Endothelial cell of umbilical vein (primary cell): ENCODE measurements around the gene MTG1. TPM values are rescaled to one million over a fixed set of nuclear protein-coding genes. Genes with fewer than 3 reads are reported as not detected.

Experiments used
- BruUV-seq: library from RNA; stranded (reverse); fragments of 400-500 nt; replicated peaks from 2 replicates; lab custom pipeline; 2021; lab: Mats Ljungman, UMichigan
- CTCF ChIA-PET: fragments of 300-600, 350-600 bp; sonication (Branson Sonifier 250); formaldehyde crosslinking; loops from one replicate; lab custom pipeline; 2021; ENCODE audit warnings: antibody characterized with exemption, inconsistent platforms; lab: Charles Lee
- POLR2A ChIA-PET: fragments of 300-600, 350-600 bp; sonication (Branson Sonifier 250); formaldehyde crosslinking; loops from one replicate; lab custom pipeline; 2021; ENCODE audit warnings: antibody characterized with exemption, inconsistent platforms; lab: Charles Lee
- DNase-seq: peaks from one replicate; pipeline ENCODE4 v3.0.0-alpha.2; 2011; ENCODE audit warnings: low read depth, low spot score
- FAIRE-seq: peaks from 2 replicates; lab custom pipeline; 2011; peaks lifted over from hg19 to GRCh38; lab: Jason Lieb, UNC
- H2AFZ ChIP-seq: 2 replicates; pipeline ENCODE4 v1.6.0; 2012; ENCODE audit warnings: low read depth, low read length, control low read depth, inconsistent platforms
- H3K27ac ChIP-seq: 2 replicates; pipeline ENCODE4 v1.5.1; 2011; ENCODE audit warnings: low read depth, mild to moderate bottlenecking, control low read depth, low read length, moderate library complexity; ENCODE audit not compliant: insufficient read depth
- H3K27me3 ChIP-seq, 2 experiments: 2 replicates each; pipeline versions ENCODE4 v1.6.0 to v1.6.1; 2011; ENCODE audit warnings: low read length in 2 of 2, mixed read lengths in 1 of 2; ENCODE audit not compliant: control insufficient read depth in 2 of 2, insufficient read depth in 2 of 2
- H3K36me3 ChIP-seq, 2 experiments: 2 replicates in 1 of 2; 3 replicates in 1 of 2; pipeline ENCODE4 v1.5.1; 2011; ENCODE audit warnings: low read length in 2 of 2, mild to moderate bottlenecking in 1 of 2, moderate library complexity in 1 of 2; ENCODE audit not compliant: control insufficient read depth in 2 of 2, insufficient read depth in 2 of 2; ENCODE audit errors: extremely low read depth in 1 of 2
- H3K4me1 ChIP-seq: 3 replicates; pipeline ENCODE4 v1.5.1; 2011; ENCODE audit warnings: mild to moderate bottlenecking, low read length; ENCODE audit not compliant: control insufficient read depth, insufficient read depth; ENCODE audit errors: extremely low read depth
- H3K4me2 ChIP-seq: 2 replicates; pipeline ENCODE4 v1.6.1; 2011; ENCODE audit warnings: low read length, control low read depth, mixed read lengths; ENCODE audit not compliant: insufficient read depth
- H3K4me3 ChIP-seq, 3 experiments: fragments of 200-600 bp in 1 of 3; sonication (generic), shearing (Covaris generic) in 1 of 3; replicated peaks in 1 of 3; 2 replicates each; pipeline ENCODE4 v1.5.1; 2011 to 2016; ENCODE audit warnings: control low read depth in 3 of 3, low read length in 3 of 3, mild to moderate bottlenecking in 2 of 3, inconsistent platforms in 1 of 3, low read depth in 1 of 3, moderate library complexity in 1 of 3; ENCODE audit not compliant: insufficient read depth in 1 of 3
- H3K79me2 ChIP-seq: 2 replicates; pipeline ENCODE4 v1.6.0; 2012; ENCODE audit warnings: low read length, inconsistent platforms; ENCODE audit not compliant: control insufficient read depth, insufficient read depth
- H3K9ac ChIP-seq: replicated peaks from 2 replicates; pipeline ENCODE3; 2011; ENCODE audit warnings: low read length, control low read depth; ENCODE audit not compliant: insufficient read depth; ENCODE audit errors: extremely low read depth
- H3K9me1 ChIP-seq: replicated peaks from 3 replicates; pipeline ENCODE4 v1.6.0; 2011; ENCODE audit warnings: mild to moderate bottlenecking, low read length; ENCODE audit not compliant: control insufficient read depth, insufficient read depth; ENCODE audit errors: extremely low read depth
- H3K9me3 ChIP-seq: replicated peaks from 2 replicates; pipeline ENCODE4 v1.5.1; 2012; ENCODE audit warnings: low read length, inconsistent platforms; ENCODE audit not compliant: control insufficient read depth, insufficient read depth
- H4K20me1 ChIP-seq: replicated peaks from 2 replicates; pipeline ENCODE3; 2011; ENCODE audit warnings: mild to moderate bottlenecking, low read length; ENCODE audit not compliant: control insufficient read depth, insufficient read depth; ENCODE audit errors: extremely low read depth
- CTCF ChIP-seq, 2 donors: IDR thresholded peaks; 1 replicate in 1 of 2; 2 replicates in 1 of 2; pipeline ENCODE4 v1.5.1; 2011; ENCODE audit warnings: low read length in 2 of 2, mild to moderate bottlenecking in 2 of 2, moderate library complexity in 2 of 2, control low read depth in 1 of 2, inconsistent platforms in 1 of 2, low read depth in 1 of 2; ENCODE audit not compliant: insufficient read depth in 1 of 2; ENCODE audit errors: extremely low read depth in 1 of 2
- EZH2 ChIP-seq: IDR thresholded peaks from 2 replicates; pipeline ENCODE4 v1.6.1; 2012; ENCODE audit warnings: borderline replicate concordance, low read depth, mild to moderate bottlenecking, moderate library complexity, low read length, inconsistent platforms; ENCODE audit not compliant: severe bottlenecking
- FOS ChIP-seq: IDR thresholded peaks from 2 replicates; pipeline ENCODE4 v1.6.1; 2011; ENCODE audit warnings: mild to moderate bottlenecking, low read length, moderate library complexity, borderline replicate concordance; ENCODE audit not compliant: insufficient read depth
- GATA2 ChIP-seq: IDR thresholded peaks from 2 replicates; pipeline ENCODE4 v1.7.0; 2011; ENCODE audit warnings: low read depth, mild to moderate bottlenecking, moderate library complexity, mixed read lengths, low read length; ENCODE audit not compliant: insufficient read length, insufficient read depth
- JUN ChIP-seq: IDR thresholded peaks from 2 replicates; pipeline ENCODE4 v1.6.1; 2011; ENCODE audit warnings: borderline replicate concordance, low read depth; ENCODE audit not compliant: insufficient read length, insufficient read depth
- MAX ChIP-seq: IDR thresholded peaks from 2 replicates; pipeline ENCODE4 v1.6.1; 2011; ENCODE audit not compliant: insufficient read depth, insufficient read length
- MYC ChIP-seq: IDR thresholded peaks from one replicate; pipeline ENCODE4 v1.6.1; 2011; ENCODE audit warnings: mild to moderate bottlenecking, low read depth, low read length
- POLR2A ChIP-seq: IDR thresholded peaks from 2 replicates; pipeline ENCODE4 v1.6.1; 2012; ENCODE audit warnings: low read depth, mild to moderate bottlenecking, control low read depth, low read length
- POLR2AphosphoS5 ChIP-seq: IDR thresholded peaks from 2 replicates; pipeline ENCODE4 v1.6.1; 2012; ENCODE audit warnings: low read depth, mild to moderate bottlenecking, control low read depth, low read length, moderate library complexity; ENCODE audit not compliant: insufficient read depth
- dilution Hi-C: fragments of 300-500 bp; cut with MboI; formaldehyde crosslinking; loops from one replicate; pipeline ENCODE4 v1.15.0; 2019; ENCODE audit warnings: low sequenced_read_pairs; ENCODE audit not compliant: extremely low pct_ligation_motif_present
- intact Hi-C: fragments of 100-400 bp; cut with micrococcal nuclease; formaldehyde crosslinking; loops from one replicate; pipeline ENCODE4 v1.10.0; 2022
- polyA plus RNA-seq, 4 experiments: library from polyadenylated mRNA; depleted of rRNA in 3 of 4; stranded (reverse) in 3 of 4; unstranded in 1 of 4; fragments of >200 nt; gene quantifications; 2 replicates each; pipeline versions ENCODE4 v1.2.1 to v1.2.3, GENCODE V29; 2011 to 2012; ENCODE audit warnings: missing spikeins in 1 of 4
- total RNA-seq: library from RNA; stranded (reverse); gene quantifications from 2 replicates; pipeline ENCODE4 v1.2.3, GENCODE V29; 2021

The MTG1 gene
- total and polyA plus RNA-seq, 2 donors (not counting 3 experiments of a cell fraction or from before 2014, with no cell fraction given) = 66.5 to 91.6 TPM

- Histone ChIP-seq H3K27ac (no peak overlapping the region), H3K4me2 (no peak overlapping the region), H3K36me3 (no peaks in the 10 kb centered on the region), H3K9ac (no peak overlapping the region), H2AFZ (no peak overlapping the region), H3K79me2 (no peaks in the 10 kb centered on the region), H3K9me3 (no peaks in the 10 kb centered on the region), H3K4me1 (no peaks in the 10 kb centered on the region), H3K4me3 (no peak overlapping the region), H3K27me3 (no peaks in the 10 kb centered on the region), H3K9me1 (no peaks in the 10 kb centered on the region), H4K20me1 (no peaks in the 10 kb centered on the region)
- ChIA-PET CTCF (no interaction called here), POLR2A (no interaction called here)
- no peak for DNase-seq
- dilution Hi-C loops (no loop called here), intact Hi-C loops (no loop called here)
- no peak for TF ChIP-seq POLR2A
- no peak for TF ChIP-seq EZH2
- no peak for TF ChIP-seq MYC
- no peak for TF ChIP-seq POLR2AphosphoS5
- no peak for TF ChIP-seq MAX
- TF ChIP-seq CTCF (IDR thresholded peaks at IDR 0.05; ENCODE audit: extremely low read depth in 1 of 2, insufficient read depth in 1 of 2, low read depth in 1 of 2, low read length in 2 of 2) = no peak
- no peak for TF ChIP-seq GATA2
- TF ChIP-seq JUN = no peak
- no peak for TF ChIP-seq FOS
- no TSS peak for BruUV-seq
- no peak for FAIRE-seq
Measured at GRCh38 chr10:133442967-133443924, 49.3 kb downstream of the MTG1 start.
